ENCODE results near the gene FOXK2. TPM values are rescaled to one million over a fixed set of nuclear protein-coding genes. Genes with fewer than 3 reads are reported as not detected.

FOXK2 gene
- total RNA-seq, 1 donor from 2014 or later, result 44.0 TPM

DNA sequence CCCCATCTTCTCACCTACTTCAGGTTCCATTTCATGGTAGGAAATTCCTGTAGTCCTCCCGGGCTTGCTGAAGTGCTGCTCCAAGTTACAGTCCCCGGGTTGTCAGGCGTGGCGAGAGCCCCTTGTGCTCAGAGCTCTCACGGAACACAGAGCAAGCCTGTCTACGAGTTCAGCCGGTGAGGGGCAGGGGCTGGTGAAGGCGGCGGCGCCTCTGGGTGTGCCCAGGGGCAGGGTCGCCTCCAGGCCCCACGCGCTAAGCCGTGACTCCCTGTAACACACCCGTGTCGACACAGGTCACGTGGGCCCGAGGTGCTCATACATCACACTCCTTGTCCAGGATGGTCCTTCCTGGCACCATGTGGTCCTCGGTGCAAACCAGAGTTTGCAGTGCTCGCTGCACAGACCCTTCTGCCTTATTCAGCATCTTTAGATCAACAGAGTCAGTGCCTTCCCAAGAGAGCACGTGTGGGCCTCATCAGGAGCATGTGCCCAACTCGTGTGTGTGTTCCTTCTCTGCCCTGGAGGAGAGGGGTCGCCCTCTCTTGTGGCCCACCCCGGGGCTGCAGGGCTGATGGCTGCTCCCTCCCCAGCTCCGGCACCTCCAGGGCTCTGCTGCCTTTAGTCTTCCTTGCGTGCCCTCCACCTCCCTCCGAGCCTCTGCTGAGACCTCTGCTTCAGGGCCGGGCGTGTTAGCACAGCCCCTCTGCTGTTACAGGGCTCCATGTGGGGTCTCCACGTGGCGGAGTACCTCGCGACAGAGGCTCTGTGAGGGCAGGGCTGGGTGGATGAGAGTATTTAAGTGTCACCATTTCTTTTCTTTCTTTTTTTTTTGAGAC is 77.5 kb downstream of the FOXK2 start:
- peaks cover 47% of the 10 kb centered on the region for H3K36me3 ChIP-seq (ENCODE audit: control insufficient read depth, insufficient read depth, low read length)
- no peak for DNase-seq (ENCODE audit: low read depth)
- TF ChIP-seq CTCF (IDR thresholded peaks at IDR 0.05; ENCODE audit: insufficient read depth, low read length, severe bottlenecking), result no peak

DNA sequence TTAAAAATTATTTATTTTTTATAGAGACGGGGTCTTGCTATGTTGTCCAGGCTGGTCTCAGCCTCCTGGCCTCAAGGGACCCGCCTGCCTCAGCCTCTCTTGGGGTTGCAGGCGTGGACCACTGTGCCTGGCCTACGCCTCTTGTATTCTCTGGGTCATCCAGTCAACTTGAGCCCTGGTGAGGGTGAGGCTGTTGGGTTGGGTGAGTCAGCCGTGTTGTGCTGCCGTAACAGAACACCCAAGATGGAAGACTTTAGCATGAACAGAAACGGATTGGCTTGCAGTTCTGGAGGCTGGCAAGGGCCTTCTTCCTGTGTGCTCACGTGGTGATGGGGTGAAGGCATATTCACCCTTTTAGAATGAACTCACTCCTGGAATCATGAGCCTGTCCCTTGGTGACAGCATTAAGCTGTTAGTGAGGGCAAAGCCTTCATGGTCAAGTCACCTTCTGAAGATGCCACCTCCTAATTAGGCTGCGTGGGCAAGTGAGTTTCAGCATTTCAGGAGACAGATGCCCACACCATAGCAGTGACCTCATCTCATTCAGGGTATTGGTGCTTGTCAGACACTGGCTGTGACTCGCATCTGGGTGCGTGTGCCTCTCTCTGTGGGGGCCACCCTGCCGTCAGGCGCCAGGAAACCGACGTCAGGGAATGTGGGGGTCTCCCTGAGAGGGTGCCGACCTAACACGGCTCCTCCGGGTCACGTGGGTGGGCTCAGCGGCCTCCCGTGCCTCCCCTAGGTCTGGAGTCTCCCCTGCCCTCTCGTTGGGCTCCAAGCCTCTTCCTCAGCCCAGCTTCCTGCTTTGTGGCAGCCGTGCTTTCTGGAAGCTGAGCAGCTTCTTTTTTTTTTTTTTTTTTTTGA is 79.0 kb downstream of the FOXK2 start:
- FAIRE-seq, result no peak
- no peak for TF ChIP-seq CTCF (IDR thresholded peaks at IDR 0.05; ENCODE audit: insufficient read depth, low read length, severe bottlenecking)
- H3K4me3 ChIP-seq (ENCODE audit: low read depth, low read length), result no peak overlapping the region
- peaks cover 52% of the 10 kb centered on the region for H3K36me3 ChIP-seq (ENCODE audit: control insufficient read depth, insufficient read depth, low read length)
- DNase-seq (ENCODE audit: low read depth), result peak; percentile 55
- H3K27me3 ChIP-seq (ENCODE audit: control insufficient read depth, insufficient read depth, low read length), result no peaks in the 10 kb centered on the region

More for the DNA sequence above, 77.5 kb downstream of the FOXK2 start:
- Histone ChIP-seq H3K27me3 (ENCODE audit: control insufficient read depth, insufficient read depth, low read length) (no peaks in the 10 kb centered on the region), H3K4me3 (ENCODE audit: low read depth, low read length) (no peak overlapping the region)
- FAIRE-seq, result peak; percentile 80

- Histone ChIP-seq H3K27me3 (ENCODE audit: control insufficient read depth, insufficient read depth, low read length) (no peaks in the 10 kb centered on the region), H3K4me3 (ENCODE audit: low read depth, low read length) (no peak overlapping the region), H3K36me3 (ENCODE audit: control insufficient read depth, insufficient read depth, low read length) (peaks cover 47% of the 10 kb centered on the region)
- DNase-seq (ENCODE audit: low read depth), result no peak
- no peak for FAIRE-seq
- TF ChIP-seq CTCF (IDR thresholded peaks at IDR 0.05; ENCODE audit: insufficient read depth, low read length, severe bottlenecking), result no peak
These were observed 80.4 kb downstream of the FOXK2 start for GRCh38 chr17:82599674-82600661.

GRCh38 chr17:82600731-82601446 is 81.4 kb downstream of the FOXK2 start:
- no peak for FAIRE-seq
- no peak for DNase-seq (ENCODE audit: low read depth)
- TF ChIP-seq CTCF (IDR thresholded peaks at IDR 0.05; ENCODE audit: insufficient read depth, low read length, severe bottlenecking), result no peak
- Histone ChIP-seq H3K36me3 (ENCODE audit: control insufficient read depth, insufficient read depth, low read length) (peaks cover 43% of the 10 kb centered on the region), H3K27me3 (ENCODE audit: control insufficient read depth, insufficient read depth, low read length) (no peaks in the 10 kb centered on the region), H3K4me3 (ENCODE audit: low read depth, low read length) (no peak overlapping the region)

Measured in bronchial epithelial cell (primary cell).